GM12874 (cell line): ENCODE measurements around the gene S100A8.

Experiments used
- TF ChIP-seq, protein P1 (sequence below): IDR thresholded peaks from 2 replicates; pipeline ENCODE4 v1.5.1; 2011; ENCODE audit warnings: low read depth, mild to moderate bottlenecking, control low read depth, low read length, moderate library complexity; ENCODE audit not compliant: insufficient read depth

The S100A8 gene

DNA sequence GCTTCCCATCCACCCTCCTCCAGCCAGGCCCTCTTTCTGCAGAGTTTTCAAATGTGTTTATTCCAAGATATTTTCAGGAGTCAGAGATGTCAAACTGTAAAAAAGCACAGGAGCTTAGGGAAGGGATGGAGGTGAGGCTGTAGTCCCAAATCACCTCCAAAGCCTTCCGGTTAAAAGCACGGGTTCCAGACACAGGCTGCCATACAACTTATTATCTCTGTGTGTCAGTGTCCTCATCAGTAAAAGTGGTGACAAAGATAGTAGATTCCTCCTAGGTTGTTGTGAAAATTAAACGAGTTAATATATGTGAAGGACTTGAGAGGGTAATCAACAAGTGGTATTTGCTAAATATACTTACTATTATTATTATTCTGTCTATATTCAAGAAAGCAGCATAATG lies 40.6 kb upstream of the S100A8 start:
- TF ChIP-seq, protein P1, sequence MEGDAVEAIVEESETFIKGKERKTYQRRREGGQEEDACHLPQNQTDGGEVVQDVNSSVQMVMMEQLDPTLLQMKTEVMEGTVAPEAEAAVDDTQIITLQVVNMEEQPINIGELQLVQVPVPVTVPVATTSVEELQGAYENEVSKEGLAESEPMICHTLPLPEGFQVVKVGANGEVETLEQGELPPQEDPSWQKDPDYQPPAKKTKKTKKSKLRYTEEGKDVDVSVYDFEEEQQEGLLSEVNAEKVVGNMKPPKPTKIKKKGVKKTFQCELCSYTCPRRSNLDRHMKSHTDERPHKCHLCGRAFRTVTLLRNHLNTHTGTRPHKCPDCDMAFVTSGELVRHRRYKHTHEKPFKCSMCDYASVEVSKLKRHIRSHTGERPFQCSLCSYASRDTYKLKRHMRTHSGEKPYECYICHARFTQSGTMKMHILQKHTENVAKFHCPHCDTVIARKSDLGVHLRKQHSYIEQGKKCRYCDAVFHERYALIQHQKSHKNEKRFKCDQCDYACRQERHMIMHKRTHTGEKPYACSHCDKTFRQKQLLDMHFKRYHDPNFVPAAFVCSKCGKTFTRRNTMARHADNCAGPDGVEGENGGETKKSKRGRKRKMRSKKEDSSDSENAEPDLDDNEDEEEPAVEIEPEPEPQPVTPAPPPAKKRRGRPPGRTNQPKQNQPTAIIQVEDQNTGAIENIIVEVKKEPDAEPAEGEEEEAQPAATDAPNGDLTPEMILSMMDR, result no peak

DNA sequence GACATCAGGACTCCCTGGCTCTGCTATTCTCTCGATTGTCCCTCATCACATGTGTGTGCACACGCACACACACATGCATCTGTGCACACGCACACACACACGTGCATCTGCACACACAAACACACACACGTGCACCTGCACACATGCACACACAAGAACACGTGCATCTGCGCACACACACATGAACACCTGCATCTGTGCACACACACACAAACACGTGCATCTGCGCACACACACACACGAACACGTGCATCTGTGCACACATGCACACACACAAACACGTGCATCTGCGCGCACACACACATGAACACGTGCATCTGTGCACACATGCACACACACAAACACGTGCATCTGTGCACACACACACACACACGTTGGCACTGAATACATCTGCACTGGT lies 40.1 kb upstream of the S100A8 start:
- TF ChIP-seq, protein P1, result no peak

DNA sequence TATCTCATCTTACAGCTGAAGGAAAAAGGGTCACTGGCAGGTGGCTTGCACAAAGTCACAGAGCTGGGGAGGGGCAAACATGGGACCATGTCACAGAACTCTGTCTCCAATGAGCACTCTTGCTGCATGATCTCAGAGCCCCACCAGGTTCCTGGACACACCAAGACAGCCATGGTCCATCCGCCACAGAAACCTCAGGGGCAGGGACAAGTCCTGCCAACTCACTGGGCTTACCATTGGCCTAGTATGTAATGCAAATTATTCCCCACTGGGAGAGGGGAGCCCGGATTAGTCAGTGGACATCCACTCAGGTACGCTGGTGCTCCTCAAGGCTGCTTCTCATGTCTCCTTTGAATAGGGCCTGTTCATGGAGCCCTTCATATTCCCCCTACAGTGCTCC lies 39.7 kb upstream of the S100A8 start:
- TF ChIP-seq, protein P1, result no peak

DNA sequence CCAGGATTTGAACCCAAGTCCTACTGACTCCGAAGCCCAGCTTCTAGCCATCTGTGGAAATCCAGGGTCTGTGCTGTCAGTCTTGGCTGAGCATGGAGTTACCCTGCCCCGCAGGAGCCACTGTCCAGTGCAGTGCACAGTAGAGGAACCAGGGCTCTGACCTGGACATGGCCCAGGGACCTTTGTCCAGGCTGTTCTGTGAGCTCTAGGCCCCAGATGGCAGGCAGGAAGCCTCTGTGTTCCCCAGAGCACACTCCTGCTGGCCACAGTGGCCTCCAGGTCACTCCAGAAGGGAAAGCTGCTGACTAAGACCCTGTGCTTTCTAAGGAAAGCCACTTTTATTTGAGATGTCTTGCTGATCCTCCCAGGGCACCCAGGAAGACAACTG lies 39.3 kb upstream of the S100A8 start:
- TF ChIP-seq, protein P1, result no peak

DNA sequence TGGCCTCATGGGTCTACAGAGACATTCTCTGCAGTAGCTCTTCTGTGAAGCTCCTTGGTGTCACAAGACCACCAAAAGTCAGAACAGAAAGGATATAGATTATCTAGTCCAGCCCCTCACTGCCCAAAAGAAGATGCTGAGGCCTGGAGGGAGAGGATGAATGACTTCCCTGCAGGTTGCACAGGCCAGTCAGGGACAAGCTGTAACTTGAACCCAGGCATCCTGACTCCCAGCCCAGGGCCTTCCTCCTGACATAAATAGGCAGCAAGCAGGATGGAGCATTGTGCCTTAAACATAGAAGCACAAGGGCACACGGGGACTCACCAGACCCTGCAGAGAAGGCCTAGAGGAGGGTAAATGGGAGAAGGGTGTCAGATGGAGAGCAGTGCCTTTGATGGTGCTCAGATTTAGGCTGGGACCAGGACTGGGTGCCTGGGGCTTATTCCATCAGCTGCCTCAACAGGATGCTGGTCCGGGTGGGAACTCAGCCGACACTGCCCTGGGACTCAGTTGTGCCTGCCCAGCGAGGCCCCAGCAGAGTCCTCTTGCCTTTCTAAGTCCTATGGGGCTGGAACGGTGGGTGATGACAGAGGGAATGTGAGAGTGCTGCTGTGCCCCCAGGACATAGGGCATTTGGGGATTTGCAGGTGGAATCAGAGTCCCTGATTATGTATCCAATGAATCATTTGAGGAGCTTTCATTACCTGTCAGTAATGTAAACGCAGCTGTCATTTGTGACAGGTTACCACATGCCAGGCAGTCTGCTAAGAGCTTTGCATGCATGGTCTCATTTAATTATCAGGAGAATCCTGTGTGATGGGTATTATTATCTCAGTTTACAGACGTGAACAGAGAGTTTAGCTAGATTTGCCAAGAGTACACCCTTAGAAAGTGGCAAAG lies 38.6 kb upstream of the S100A8 start:
- TF ChIP-seq, protein P1, result no peak

DNA sequence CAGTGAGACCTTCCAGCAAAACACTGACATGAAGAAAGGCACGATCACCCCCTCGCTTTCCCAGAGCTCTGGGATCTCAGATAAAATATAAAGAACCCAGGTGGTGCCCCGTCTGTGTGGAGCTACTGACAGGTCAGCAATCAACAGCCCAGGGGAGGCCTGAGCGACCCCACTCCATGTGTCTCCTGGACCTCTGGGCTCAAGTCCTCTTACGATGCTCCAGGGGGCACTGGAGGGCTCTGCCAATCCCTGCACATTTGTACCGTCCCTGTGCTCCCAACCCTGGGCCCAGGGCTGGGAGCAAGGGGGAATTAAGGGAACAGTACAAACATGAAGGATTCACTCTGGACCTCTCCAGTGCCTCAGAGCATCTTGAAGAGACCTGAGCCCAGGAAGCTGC lies 37.9 kb upstream of the S100A8 start:
- TF ChIP-seq, protein P1, result no peak

DNA sequence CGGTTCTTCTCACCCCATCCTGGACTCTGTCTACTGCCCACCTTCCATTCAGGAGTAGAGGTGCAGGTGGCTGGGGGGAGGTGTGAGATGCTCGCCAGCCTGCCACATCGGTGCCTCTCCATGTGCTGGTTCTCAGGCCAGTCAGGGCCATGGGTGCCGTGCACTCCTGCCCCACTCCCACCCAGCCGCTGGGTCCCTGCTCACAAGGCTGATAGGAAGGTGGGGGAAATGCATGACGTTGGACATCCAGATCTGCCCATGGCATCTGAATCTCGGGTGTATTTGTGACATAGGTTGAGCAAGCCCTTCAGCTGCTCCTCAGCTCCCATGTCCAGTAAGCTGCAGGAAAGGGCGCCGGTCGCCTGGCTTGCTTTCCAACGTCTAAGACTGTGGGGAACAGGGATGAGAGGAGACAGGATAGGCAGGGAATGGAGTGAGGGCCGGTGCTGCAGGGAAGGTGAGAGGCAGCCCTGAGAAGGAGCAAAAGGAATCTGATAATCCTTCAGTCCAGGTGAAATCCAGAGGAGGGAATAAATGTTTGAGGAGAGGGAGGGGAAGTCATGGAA lies 37.3 kb upstream of the S100A8 start:
- TF ChIP-seq, protein P1, result no peak
